ENCODE results near the gene RPL26.

DNA sequence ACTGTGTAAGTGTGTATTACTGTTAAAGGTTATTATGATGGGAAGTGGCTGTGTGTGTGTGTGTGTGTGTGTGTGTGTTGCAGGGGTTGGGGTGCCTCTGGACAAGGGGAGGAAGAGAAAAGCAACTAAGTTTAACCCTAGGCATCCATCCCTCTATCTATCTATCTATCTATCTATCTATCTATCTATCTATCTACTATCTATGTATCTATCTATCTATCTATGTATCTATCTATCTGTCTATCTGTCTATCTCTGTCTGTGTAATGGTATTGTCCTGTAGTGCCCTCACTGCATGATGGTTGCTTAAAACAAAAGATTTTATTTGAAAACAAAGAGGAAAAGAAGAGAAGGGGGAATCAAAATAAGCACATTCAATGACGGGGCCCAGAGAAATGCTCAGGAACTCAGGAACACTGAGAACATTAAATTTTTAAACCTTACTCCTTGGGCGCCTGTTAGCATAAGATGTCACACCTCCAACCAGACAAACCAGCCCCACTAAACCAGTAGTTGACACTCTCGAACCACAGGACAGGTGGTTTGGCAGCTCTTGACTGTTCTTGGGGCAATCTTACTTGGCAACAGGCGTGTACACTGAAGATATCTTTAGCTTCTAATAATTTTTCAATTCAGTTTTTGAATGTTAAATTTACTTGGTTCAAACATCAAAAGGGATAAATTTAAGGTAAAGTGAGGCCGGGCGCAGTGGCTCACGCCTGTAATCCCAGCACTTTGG, 5.1 kb upstream of the RPL26 start:
- TF ChIP-seq, protein P1, sequence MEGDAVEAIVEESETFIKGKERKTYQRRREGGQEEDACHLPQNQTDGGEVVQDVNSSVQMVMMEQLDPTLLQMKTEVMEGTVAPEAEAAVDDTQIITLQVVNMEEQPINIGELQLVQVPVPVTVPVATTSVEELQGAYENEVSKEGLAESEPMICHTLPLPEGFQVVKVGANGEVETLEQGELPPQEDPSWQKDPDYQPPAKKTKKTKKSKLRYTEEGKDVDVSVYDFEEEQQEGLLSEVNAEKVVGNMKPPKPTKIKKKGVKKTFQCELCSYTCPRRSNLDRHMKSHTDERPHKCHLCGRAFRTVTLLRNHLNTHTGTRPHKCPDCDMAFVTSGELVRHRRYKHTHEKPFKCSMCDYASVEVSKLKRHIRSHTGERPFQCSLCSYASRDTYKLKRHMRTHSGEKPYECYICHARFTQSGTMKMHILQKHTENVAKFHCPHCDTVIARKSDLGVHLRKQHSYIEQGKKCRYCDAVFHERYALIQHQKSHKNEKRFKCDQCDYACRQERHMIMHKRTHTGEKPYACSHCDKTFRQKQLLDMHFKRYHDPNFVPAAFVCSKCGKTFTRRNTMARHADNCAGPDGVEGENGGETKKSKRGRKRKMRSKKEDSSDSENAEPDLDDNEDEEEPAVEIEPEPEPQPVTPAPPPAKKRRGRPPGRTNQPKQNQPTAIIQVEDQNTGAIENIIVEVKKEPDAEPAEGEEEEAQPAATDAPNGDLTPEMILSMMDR (IDR thresholded peaks at IDR 0.05): no peak
- no peak for TF ChIP-seq EZH2 (IDR thresholded peaks at IDR 0.05; ENCODE audit: borderline replicate concordance, insufficient read depth, low read depth, low read length, poor library complexity, severe bottlenecking)
